ENCODE measurements around the gene FBLN1.

Gene FBLN1

GRCh38 chr22:45516163-45516562 lies 13.5 kb downstream of the FBLN1 start:
- no peak for TF ChIP-seq ZFX (IDR thresholded peaks at IDR 0.05; ENCODE audit: borderline replicate concordance)
- TF ChIP-seq CTCF (IDR thresholded peaks at IDR 0.05) = no peak
- no peak overlapping the region for H3K27ac ChIP-seq

- H3K27ac ChIP-seq = no peak overlapping the region
- TF ChIP-seq CTCF (IDR thresholded peaks at IDR 0.05) (no peak), ZFX (IDR thresholded peaks at IDR 0.05; ENCODE audit: borderline replicate concordance) (no peak)
These were observed 14.4 kb downstream of the FBLN1 start for GRCh38 chr22:45516923-45517675.

GRCh38 chr22:45518136-45518535 lies 15.5 kb downstream of the FBLN1 start:
- no peak overlapping the region for H3K27ac ChIP-seq
- TF ChIP-seq ZFX (IDR thresholded peaks at IDR 0.05; ENCODE audit: borderline replicate concordance) = no peak
- TF ChIP-seq CTCF (IDR thresholded peaks at IDR 0.05) = no peak

GRCh38 chr22:45518580-45518991 lies 15.9 kb downstream of the FBLN1 start:
- H3K27ac ChIP-seq = no peak overlapping the region
- TF ChIP-seq ZFX (IDR thresholded peaks at IDR 0.05; ENCODE audit: borderline replicate concordance) (no peak), CTCF (IDR thresholded peaks at IDR 0.05) (no peak)

- no peak for TF ChIP-seq CTCF (IDR thresholded peaks at IDR 0.05)
- TF ChIP-seq ZFX (IDR thresholded peaks at IDR 0.05; ENCODE audit: borderline replicate concordance) = no peak
- no peak overlapping the region for H3K27ac ChIP-seq
These were observed 18.5 kb downstream of the FBLN1 start for GRCh38 chr22:45521178-45521577.

GRCh38 chr22:45522462-45522861 lies 19.8 kb downstream of the FBLN1 start:
- H3K27ac ChIP-seq = no peak overlapping the region
- TF ChIP-seq ZFX (IDR thresholded peaks at IDR 0.05; ENCODE audit: borderline replicate concordance) (no peak), CTCF (IDR thresholded peaks at IDR 0.05) (no peak)

GRCh38 chr22:45524157-45524556 lies 21.5 kb downstream of the FBLN1 start:
- no peak overlapping the region for H3K27ac ChIP-seq
- TF ChIP-seq ZFX (IDR thresholded peaks at IDR 0.05; ENCODE audit: borderline replicate concordance) = no peak
- TF ChIP-seq CTCF (IDR thresholded peaks at IDR 0.05) = no peak
